Measurements from ENCODE around the gene ADRM1.

- TF ChIP-seq POLR2A (IDR thresholded peaks at IDR 0.05; ENCODE audit: low read length), result no peak
- no peak for TF ChIP-seq GATA1 (IDR thresholded peaks at IDR 0.05; ENCODE audit: low read depth, low read length)
Observed at GRCh38 chr20:62331347-62331746, 28.6 kb downstream of the ADRM1 start.
